GM19467 (cell line): ENCODE results near the gene ATF1.

Experiments used
- ATAC-seq: cut with Tn5 transposase; IDR thresholded peaks from one replicate; pipeline ENCODE4 v1.9.1; 2021; ENCODE audit warnings: mild to moderate bottlenecking, moderate library complexity; ENCODE audit not compliant: unreplicated experiment

ATF1 gene

DNA sequence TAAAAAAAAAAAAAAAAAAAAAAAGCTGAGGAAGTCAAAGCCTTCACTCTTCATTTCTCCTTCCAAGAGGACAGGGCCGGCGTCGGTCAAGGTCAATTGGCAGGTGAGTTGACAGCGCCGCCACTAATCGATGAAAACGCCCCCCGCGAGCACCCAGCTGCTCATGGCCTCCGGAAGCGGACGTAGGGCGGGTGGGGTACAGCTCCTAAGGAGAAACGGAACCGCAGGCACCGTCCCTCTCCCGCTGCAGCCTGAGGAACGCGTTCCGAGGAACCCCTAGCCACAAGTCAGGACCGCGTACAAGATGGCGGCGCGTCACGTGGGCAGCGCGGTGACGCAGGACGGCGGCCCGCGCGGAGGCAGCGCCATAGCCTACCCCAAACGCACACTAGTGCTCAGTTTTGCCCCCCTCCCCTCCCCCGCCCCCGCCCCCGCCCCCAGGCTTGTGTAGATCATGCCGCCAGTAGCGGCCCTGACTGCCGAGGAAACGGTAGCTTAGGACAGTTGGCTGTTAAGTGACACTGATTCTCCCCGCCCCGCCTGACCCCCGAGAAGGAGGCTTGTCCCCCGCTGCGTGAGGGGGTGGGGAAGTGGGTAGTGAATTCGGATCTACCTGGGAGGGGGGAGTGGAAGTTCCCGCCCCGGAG, at the start of gene ATF1:
ATF1 (plus strand) TSS at position 463 of the 647 bp plus-strand sequence. CDS start 16,045 bp downstream, outside the sequence.
- peak; percentile 72 for ATAC-seq

DNA sequence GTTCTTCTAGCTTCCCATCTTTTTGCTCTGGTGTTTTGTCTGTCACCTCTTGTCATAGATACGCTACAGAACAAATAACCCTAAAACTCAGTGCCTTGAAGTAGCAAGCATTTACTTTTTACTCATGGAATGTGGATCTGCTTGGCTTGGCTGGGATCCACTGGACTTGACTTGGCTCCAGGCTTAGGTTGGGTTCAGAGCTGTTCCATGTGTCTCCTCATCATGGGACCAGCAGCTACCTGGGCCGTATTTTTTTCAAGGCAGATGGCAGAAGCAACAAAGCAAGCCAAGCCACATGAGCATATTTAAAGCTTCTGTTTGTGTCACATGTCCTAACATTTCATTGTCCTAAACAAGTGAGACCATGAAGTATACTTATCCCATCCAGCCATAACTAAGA, 48.7 kb upstream of the ATF1 start:
- no peak for ATAC-seq

DNA sequence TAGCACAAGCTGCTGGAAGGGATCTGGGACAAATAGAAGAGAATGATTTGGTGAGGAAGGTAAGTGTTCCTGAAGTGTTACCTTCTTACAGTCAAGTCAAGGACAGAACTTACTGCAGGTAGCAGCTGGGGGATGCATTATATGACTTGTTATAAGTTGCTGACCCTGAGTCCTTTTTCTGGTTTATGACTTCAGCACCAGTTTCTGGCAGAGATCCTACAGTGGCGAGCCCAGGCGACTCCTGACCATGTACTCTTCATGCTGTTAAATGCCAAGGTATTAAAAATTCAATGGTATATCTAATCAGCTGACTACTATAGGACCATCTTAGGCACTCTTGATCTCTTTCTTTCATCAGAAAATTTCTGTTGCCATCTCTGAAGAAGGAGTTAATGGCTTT, 45.1 kb upstream of the ATF1 start:
- no peak for ATAC-seq

DNA sequence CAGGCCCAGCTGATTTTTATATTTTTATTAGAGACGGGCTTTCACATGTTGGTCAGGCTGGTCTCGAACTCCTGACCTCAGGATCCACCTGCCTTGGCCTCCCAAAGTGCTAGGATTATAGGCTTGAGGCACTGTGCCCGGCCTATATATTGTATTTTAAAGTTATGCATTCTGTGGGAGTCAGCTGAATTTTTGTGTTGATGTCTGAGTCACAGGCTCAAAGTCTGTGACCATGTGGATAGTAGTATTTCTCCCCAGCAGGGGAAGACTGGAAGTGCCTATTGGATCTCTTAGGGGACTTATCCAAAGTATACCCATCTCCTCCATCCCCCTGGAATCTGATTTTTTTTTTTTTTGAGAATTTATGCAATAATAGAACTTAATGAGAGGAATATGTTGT, 43.8 kb upstream of the ATF1 start:
- no peak for ATAC-seq

DNA sequence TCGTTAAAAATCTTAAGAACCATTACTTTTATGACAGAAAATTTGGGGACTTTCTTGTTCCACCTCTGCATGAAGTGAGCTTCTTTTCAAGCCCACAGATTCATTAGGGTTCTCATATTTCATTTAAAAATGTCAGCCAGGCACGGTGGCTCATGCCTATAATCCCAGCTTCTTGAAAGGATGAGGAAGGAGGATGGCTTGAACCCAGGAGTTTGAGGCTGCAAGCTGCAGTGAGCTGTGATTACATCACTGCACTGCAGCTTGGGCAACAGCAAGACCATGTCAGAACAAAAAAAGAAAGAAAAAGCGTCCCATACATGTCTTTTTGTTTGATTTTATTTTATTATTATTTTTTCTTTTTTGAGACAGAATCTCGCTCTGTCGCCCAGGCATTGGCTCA, 43.4 kb upstream of the ATF1 start:
- no peak for ATAC-seq

DNA sequence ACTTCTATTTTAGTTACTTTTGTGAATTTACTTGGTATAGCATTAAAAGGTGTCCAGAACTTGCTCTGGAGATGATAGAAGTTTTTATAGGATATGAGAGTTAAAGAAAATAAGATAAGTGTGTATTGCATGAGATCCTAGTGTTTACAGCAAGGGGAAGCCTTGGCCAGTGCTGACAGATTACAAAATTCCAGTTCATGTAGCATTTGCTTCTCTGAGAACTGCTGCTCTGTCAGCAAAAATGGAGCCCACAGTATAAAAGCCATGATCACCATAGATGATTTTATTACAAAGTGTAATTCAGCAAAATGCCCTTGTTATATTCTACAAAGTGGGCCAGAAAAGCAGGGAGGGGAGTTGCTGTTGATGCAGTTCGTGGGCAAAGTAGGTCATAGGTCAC, 40.0 kb upstream of the ATF1 start:
- ATAC-seq, result no peak

DNA sequence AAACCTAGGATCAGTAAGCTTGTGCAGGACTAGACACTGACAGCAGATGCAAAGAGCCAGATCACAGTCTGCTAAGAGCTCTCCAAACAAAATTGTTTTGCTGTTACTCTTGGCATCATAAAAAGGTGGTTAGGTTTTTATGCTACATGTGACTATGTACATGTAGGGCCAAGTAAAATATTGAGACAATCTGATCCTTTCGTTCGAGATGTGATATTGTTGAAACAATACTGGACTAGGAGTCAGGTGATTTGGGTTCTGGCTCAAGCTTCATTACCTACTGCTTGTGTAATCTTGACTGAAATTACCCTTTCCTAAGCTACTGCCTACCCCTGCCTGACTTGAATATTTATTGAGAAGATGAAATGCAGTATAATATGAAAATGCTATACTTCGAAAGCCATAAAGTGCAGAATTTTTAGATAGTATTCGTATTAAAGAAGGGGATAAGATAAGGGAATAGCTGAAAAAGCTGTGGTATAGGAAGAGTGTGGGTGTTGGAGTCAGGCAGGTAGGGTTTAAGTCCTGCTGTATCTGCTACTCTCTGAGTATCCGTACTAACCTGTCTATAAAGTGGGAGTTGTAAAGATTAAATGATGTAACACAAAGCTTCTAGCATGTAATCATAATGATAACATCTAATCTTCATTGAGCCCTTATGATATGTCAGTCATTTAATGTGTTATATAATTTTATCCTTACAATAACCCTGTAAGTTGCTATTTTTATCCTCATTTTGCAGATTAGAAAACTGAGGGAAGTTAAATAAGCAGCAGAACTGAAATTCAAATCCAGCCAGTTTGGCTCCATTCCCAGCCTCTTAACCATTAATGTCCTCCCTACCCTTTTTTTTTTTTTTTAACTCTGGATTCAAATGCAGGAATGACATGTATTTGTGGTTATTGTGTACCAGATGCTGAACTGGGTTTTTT, 38.6 kb upstream of the ATF1 start:
- ATAC-seq, result no peak

DNA sequence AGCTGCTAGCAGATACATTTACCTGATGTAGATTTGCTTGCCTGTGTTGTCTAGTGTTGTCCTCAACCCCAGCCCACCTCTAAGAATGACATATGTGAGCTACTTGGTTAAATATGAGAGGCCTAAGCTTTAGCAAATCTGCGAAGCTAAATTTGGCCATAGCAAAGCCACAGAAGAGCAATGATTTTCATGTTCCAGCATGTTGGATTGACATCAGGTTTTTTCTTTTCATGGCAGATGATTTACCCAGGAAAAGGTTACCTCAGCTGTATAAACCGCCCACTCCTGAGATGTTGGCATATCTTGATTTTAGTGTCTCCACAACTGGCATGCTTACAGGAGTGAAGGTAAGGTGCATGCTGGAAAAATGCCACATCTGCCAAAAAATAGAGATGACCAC, 36.4 kb upstream of the ATF1 start:
- no peak for ATAC-seq

DNA sequence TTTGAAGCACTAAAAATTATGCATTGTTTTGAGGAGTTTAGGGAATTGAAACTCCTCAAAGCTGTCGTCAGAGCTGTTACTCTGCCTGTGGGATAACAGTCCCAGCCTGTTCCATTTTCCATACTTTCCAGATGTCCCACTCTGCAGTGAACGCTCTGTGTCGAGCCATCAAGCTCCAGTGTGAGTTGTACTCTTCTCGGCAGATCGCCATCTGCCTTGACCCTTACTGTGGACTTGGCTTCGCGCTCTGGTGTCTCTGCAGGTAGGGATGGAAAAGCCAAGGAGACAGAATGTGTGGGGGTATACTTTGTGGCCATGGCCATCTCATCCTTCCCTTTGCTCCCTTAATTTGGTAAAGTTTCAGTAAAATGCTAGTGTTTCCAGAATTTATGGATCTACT, 35.5 kb upstream of the ATF1 start:
- ATAC-seq, result no peak

DNA sequence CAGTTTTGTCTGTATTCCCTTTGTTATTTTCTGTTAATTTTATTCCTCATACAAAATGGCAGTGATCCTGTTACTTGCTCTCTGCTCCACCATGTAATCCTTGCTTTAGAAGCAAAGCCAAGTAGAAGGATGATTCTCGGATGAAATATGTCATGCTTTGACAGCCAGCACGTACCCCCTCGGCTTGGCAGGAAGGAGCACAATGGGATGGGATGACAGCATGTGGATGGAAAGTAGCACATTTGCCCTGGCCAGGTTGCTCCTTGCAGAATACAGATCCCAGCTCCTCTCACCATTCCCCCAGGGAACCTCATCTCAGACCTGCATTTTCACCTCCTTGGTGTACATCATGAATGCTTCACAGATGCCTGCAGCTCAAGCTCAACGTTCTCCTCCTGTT, 35.1 kb upstream of the ATF1 start:
- ATAC-seq, result no peak

DNA sequence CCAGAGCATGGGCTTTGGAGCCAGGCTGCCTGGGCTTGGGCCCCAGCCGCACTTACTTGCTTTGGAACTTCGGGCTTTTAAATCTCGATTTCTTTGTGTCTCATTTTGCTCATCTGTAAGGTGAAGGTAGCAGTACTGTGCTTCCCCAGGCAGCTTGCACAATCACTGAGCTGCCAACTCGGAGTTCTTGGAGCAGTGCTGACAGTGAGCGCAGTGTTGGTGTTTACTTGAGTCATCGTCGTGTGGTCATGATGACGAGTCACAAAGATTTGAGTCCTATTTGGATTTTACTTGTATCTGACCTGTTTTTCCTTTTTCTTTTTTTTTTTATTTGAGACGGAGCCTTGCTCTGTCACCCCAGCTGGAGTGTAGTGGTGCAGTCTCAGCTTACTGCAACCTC, 31.3 kb upstream of the ATF1 start:
- ATAC-seq, result no peak

DNA sequence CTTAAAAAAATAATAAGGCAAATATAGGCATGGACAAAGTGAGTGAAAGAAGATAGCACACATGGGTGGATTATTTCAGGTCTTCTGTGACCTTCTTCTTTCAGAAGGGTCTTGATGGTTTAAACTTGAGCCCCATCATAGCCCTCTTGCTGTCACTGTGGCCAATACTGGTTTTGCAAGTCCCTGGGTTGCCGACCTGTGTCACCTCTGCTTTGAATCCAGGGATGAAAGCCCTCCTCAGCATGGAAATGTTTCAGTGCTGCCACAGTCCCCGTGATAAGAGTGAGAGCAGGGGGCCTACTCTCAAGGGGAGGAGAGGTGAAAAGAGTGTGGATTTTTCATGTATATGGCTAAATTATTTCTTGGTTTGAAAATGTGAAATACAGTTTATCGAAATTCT, 30.2 kb upstream of the ATF1 start:
- ATAC-seq, result no peak

DNA sequence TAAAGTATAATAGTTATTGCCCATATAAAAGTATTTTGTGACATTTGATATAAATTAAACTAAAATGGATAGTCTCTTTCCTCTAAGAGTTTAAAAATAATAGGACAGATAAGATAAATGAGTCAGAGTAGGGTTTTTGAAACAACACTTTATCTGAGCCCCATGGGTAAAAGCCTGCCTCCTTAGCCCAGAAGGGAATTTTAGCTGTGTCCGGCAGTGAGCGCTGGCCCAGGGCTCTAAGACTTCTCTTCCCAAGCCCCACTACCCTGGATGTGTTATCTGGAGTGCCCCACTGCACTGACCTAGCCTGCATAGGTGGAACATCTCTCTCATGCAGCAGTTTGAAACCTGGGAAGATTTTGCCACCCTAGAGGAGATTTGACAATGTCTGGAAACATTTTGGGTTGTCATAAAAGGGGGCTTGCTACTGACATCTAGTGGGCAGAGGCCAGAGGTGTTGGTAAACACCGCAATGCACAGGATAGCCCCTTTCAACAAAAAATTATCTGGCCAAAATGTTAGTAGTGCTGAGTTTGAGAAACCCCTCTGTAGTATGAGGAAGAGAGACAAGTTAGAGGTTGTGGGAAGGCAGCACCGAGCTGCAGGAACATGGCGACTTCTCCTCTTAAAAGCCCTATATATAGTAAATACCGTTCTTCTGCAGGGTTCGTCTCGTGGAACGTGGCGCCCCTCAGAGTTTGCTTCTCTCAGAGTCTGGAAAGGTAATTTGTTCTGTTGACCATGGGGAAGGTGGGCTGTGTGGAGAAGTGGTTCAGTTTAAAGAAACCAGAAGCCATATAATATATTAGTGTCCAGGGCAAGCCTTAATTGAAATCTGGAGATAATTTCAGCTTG, 29.3 kb upstream of the ATF1 start:
- no peak for ATAC-seq

DNA sequence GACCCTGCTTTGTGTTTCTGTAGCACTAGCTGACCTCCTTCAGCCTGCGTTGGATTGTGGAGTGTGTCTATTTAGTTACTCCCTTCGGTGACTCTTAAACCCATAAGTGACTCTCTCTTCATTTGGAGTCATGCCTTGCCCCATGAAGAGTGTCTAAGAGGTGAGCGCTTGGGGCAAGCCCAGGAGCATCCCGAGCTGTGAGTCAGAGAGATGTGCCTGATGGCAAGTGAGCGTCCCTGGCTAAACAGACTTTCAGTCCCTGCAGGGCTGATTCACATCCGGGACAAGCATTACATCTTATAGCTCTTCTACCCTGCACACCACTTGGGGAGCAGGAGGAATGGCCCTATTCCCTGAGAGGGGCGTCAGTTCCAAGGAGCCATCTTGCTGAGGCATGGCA, 24.3 kb upstream of the ATF1 start:
- no peak for ATAC-seq

DNA sequence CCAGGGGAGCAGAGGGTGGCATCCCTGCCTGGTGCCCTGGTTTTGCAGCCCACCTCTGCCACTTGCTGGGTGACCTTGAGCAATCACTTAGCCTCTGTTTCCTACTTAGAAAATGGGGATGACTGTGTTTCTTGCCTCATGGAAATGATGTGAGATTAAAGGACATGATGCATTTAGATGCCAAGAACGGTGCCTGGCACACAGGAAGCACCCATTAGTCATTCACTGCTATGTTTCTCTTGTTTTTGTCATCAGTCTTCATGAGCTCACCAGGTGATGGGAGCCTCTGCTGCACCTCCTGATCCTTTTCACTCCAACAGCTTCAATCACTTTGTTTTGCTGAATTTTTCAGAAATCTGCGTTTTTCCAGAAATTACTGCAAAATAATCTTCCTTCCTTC, 23.6 kb upstream of the ATF1 start:
- no peak for ATAC-seq

DNA sequence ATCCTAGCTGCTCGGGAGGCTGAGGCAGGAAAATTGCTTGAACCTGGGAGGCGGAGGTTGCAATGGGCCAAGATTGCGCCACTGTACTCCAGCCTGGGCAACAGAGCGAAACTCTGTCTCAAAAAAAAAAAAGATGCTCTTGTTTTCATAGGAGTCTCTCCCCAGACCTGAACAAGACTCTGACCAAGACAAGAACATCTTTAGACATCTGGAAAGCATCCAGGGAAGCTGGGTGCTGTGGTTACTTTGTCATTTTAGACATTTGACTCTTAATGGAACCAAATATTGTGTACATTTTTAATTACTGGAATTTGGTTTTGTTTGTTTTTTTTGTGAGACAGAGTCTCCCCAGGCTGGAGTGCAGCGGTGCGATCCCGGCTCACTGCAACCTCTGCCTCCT, 21.1 kb upstream of the ATF1 start:
- no peak for ATAC-seq

DNA sequence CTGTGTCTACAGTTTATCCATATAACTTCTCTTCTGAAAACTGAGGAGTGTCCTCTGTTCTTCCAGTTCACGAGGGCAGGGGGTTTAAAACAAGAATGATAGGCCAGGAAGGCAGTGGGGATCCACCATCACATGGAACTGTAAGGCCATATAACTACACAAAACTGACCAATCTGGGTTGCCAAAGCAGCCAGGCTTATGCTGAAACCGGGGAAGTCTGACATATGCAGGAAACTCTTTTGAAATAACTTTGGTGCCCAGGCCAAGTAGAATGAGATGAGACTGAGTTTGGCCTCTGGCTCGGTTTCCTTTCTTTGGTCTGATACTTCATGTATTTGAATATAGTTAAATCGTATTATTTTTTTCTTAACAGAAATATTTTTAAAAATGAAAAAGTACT, 18.0 kb upstream of the ATF1 start:
- ATAC-seq, result no peak

DNA sequence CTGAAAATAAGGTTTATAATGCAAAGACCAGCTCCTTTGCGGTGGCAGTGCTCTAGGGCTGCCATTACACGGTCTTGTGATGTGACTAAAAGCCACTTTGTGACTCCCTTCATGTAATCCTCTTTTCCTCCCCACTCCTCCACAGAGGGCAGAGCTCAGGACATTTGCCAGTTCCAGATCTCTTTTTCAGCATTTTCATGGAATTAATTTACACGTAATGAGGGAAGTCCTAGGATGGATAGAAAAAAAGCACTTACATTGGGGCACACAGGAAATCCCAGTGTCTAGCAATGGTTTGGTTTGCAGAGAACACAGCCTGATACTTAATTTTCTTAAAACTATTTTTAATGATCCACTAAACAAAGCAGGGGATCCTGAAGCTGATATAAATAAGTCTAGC, 17.5 kb upstream of the ATF1 start:
- ATAC-seq, result no peak

DNA sequence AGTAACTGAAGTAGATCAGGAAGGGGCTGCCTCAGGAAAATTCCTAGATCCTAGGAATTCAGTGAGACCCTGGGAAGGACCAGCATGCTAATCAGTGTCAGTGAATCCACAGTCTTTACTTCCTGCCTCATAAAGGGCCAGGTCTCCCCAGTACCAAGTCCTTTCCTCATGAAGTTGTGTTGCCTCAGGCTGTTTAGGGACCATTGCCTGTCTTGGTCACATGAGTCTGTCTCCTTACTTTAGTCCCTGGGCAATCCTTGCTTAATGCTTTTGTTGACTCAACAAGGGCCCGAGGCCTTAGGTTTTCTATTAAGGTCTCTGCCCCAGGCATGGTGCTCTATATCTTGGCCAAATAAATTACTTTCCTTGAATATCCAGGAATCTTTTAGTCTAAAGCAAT, 16.1 kb upstream of the ATF1 start:
- no peak for ATAC-seq

DNA sequence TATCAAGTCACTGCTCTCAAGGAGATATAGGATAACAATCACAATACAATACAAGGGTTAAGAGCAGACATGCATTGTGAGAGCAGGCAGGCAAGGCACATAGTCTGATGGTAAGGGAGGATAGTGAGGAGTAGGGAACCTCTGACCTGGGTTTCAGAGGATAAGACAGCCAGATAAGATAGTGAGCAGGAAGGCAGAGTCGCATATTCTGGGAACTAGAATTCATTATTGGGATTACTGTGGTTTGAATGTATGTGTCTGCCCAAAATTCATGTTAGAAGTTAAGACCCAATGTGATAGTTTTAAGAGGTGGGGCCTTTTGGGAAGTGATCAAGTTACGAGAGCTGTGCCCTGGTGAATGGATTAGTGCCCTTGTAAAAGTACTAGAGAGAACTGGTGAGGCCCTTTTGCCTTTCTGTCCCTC, 14.4 kb upstream of the ATF1 start:
- no peak for ATAC-seq

DNA sequence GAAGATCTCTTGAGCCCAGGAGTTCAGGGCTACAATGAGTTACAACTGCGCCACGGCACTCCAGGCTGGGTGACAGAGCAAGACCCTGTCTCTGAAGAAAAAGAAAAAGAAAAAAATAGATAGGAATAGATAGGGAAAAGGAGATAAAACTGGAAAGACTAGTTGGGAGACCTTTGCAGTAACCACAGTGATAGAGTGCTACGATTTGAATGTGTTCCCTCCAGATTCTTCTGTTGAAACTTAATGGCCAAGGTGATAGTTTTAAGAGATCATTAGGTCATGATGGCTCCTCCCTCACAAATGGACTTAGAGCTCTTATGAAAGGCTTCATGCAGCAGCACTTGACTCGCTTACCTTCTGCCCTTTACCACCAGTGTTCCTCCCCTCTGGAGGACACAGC, 13.5 kb upstream of the ATF1 start:
- no peak for ATAC-seq
